COR-L47 (cell line): ENCODE data around the gene NDUFAF8.

ENCODE experiments used
- DNase-seq: peaks from one replicate; lab custom pipeline; 2025; lab: John Stamatoyannopoulos, UW

The NDUFAF8 gene

DNA sequence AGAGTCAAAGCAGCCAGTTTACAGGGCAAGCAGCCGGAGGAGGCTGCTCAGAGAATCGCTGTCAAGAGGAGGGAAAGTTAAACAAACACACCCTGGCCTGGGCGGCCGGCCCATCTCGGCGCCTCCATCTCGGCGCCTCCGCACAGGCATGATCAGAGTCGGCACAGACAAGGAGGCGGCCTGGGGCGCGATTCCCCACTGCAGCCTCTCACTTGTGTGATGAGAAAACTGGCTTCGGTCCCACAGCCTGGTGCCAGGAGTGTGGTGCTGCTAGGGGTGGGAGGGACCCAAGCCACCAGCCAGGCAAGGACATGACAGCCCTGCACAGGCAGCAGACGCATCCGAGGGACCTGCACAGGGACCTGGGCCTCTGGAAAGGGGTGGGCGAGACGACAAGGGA lies 38.3 kb downstream of the NDUFAF8 start:
- peak; percentile 89 for DNase-seq

DNA sequence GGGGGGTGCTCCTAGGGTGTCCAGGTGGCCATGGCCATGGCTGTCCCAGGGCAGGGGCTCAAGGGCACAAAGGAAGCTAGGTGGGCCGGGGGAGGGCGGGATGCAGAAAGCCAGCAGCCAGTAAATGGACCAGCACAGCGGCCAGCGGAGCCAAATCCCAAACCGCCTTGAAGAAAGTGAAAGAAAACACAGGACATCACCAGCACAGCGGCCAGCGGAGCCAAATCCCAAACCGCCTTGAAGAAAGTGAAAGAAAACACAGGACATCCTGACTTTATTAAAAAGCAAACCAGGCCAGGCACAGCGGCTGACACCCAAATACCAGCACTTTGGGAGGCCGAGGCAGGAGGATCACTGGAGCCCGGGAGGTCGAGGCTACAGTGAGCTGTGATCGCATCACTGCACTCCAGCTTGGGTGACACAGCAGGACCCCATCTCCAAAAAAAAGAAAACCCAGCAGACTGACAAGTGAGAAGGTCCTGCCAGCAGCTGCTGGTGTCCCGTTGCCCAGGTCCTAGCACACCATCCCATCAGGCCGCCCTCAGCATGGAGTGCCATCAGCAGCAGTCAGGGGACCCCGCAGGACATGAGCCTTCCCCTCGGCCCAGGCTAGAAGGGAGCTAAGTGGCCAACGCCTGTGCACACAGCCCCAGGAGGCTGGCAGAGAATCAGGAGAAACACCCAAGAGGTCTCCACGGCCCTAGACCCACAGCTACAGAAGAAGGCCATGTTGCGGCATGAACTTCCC lies 39.0 kb downstream of the NDUFAF8 start:
- no peak for DNase-seq

- no peak for DNase-seq
Measured at GRCh38 chr17:81278831-81279230, 39.7 kb downstream of the NDUFAF8 start.

GRCh38 chr17:81279278-81280275 lies 40.5 kb downstream of the NDUFAF8 start:
- no peak for DNase-seq

DNA sequence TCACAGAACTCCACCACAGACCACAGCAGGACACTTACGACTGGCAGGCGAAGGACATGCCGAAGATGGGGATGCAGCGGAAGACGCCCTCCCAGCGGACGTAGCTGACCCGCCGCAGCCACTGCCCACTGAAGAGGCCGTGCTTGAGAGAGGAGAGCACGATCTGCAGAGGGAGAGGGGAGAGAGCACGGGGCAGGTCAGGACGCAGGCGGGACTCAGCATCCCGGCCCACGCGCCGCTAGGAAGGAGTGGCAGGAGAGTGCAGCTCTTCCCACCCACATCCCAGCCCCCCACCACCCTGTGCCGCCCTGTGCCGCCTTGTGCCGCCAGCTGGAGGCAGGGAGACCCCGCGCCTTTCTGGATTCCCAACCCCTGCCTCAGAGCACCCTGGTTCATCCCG lies 41.5 kb downstream of the NDUFAF8 start:
- no peak for DNase-seq

DNA sequence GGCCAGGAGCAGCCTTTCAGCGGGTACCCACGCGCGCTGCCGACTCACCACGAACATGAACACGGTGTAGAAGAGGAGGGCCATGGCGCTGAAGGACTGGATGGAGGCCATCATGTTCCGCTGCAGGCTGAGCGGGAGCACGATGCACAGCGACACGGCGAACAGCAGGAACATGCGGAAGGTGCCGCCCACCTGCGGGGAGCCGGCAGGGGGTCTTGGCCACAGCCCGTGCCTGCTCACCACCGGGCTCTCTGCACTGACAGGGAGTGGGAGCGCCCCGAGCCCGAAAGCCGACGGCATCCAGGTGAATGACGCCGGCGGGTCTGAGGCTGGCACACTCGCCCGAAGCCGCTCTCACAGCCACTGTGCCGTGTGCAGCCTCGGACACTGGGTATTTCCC lies 43.0 kb downstream of the NDUFAF8 start:
- DNase-seq, result peak; percentile 36

DNA sequence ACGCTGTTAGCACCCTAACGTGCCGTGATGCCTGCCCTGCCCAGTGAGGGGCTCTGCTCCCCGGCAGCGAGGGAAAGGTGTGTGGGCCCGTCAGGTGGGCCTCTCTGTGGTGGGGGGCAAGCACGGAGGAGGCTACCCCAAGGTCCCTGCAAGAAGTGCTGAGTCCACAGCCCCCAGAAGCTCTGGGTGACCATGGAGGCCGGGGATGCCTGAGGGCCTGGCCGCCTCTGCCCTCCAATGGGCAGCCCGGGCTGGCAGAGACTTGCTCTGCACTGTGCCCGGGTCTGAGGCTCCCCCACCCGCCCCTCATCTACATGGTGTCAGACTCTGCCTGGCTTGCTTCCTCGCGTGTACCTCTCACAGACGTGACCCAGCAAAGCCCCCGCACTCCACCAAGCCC lies 43.8 kb downstream of the NDUFAF8 start:
- no peak for DNase-seq

DNA sequence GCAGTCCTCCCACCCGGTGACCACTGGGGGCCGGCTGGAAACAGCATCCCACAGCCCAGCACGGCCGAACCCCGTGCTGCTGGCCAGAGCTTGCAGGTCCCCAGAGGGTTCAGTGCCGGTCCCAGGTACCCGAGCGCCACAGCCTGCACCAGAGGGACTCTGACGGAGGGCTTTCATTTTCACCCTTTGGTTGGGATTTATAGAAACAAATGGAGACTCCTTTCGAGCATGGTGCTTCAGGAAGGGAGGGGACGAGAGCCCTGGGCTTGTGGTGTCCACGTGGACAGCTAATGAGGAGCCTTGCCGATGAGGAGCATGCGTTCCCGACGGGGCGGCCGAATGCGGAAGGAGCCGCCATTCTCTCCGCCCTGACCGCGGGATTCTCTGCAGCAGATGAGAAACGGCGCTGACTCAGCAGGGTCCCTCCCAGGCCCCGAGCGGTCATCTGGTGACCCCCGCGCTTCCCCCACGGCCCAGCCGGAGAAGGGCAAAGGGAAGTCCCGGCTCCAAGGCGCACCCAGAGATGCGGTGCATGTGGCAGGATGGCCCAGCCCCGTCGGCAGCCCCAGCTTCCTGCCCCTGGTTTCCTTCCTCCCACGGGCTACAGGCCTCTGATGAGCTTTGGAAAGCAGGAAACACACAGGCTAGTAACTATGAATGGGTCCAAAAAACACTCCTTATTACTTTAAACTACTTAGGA lies 46.2 kb downstream of the NDUFAF8 start:
- no peak for DNase-seq

- no peak for DNase-seq
Measured at GRCh38 chr17:81285894-81286293, 46.8 kb downstream of the NDUFAF8 start.

GRCh38 chr17:81286491-81287145 lies 47.5 kb downstream of the NDUFAF8 start:
- no peak for DNase-seq

DNA sequence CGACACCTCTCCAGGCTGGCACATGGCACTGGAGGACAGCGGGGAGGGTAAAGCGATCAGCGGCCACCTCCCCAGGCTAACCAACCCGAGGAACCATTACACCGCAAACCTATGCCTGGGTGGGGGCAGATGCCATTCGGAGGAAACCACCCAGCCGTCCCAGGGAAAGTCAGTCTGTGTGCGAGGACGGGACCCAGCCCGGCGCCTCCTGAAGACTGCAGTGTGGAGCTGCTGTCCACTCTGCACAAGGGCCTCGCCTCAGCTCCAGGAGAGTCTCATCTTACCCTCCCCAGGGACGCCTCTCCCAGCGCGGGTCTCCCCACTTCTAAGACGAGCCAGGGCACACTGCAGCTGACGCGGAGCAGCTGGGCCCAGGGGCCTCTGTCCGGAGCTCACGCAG lies 48.0 kb downstream of the NDUFAF8 start:
- DNase-seq, result no peak

- no peak for DNase-seq
Measured at GRCh38 chr17:81287741-81288430, 48.8 kb downstream of the NDUFAF8 start.

GRCh38 chr17:81288715-81289114 lies 49.6 kb downstream of the NDUFAF8 start:
- no peak for DNase-seq

DNA sequence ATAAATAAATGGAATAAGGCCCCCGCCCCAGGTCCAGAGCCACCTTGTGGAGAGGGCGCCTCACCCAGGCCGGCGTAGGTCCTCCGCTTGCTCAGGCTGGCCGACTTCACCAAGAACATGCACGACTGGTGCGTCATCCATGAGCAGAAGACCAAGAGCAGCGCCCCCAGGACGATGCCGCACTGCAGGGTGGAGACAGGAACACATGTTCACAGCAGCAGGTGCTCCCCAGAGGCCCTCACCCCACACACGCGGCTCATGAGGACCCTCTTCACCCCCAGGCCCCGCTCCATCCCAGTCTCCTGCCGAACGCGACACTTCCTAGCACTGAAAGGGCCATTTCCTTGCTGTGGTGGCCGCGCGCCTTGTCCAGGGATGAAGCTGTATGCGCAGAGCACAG lies 50.5 kb downstream of the NDUFAF8 start:
- no peak for DNase-seq

DNA sequence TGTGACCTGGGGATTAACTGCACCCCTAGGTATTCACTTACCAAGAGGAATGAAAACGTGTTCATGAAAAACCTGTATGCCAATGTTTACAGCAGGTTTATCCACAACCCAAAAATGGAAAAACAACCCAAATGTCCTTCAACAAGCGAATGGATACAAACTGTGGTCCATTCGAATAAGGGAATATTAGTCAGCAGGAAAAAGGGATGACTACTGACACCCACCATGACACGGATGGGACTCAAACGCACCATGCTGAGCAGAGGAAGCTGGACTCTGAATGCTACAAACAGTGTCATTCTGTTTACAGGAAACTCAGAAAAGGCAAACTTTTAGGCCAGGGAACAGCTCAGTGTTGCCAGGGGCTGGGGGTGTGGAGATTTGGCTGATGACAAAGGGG lies 51.1 kb downstream of the NDUFAF8 start:
- DNase-seq, result no peak
